ENCODE results near the gene ZNF277. TPM values are rescaled to one million over a fixed set of nuclear protein-coding genes. Genes with fewer than 3 reads are reported as not detected.

The ZNF277 gene
- total RNA-seq, 3 donors from 2014 or later, result 16.8 to 26.9 (median 22.0) TPM

GRCh38 chr7:112161253-112162141 lies 45.0 kb upstream of the ZNF277 start:
- no peak for ATAC-seq
- Histone ChIP-seq H3K9me3 (no peaks in the 10 kb centered on the region), H3K36me3 (ENCODE audit: low read depth) (no peaks in the 10 kb centered on the region), H3K4me1 (ENCODE audit: low read depth) (no peaks in the 10 kb centered on the region), H3K4me3 (no peak overlapping the region)
- DNase-seq, result no peak
- intact Hi-C loops (cut with DNase I, micrococcal nuclease), result no loop called here
- no peak for TF ChIP-seq CTCF (IDR thresholded peaks at IDR 0.05)

- DNase-seq, result no peak
Measured at GRCh38 chr7:112162142-112162766, 44.2 kb upstream of the ZNF277 start.

GRCh38 chr7:112162784-112163506 lies 43.5 kb upstream of the ZNF277 start:
- H3K36me3 ChIP-seq (ENCODE audit: low read depth), result no peaks in the 10 kb centered on the region
- no peaks in the 10 kb centered on the region for H3K9me3 ChIP-seq
- TF ChIP-seq CTCF (IDR thresholded peaks at IDR 0.05), result no peak
- DNase-seq, result no peak
- intact Hi-C loops (cut with DNase I, micrococcal nuclease), result no loop called here
- ATAC-seq, result no peak
- no peak overlapping the region for H3K4me3 ChIP-seq
- no peaks in the 10 kb centered on the region for H3K4me1 ChIP-seq (ENCODE audit: low read depth)

More at GRCh38 chr7:112162142-112162766, 44.2 kb upstream of the ZNF277 start:
- no peak overlapping the region for H3K4me3 ChIP-seq
- intact Hi-C loops (cut with DNase I, micrococcal nuclease), result no loop called here
- no peaks in the 10 kb centered on the region for H3K9me3 ChIP-seq
- peak; percentile 44 for ATAC-seq
- no peak for TF ChIP-seq CTCF (IDR thresholded peaks at IDR 0.05)
- no peaks in the 10 kb centered on the region for H3K36me3 ChIP-seq (ENCODE audit: low read depth)
- H3K4me1 ChIP-seq (ENCODE audit: low read depth), result no peaks in the 10 kb centered on the region

- ATAC-seq (no peak), DNase-seq (no peak)
- no peaks in the 10 kb centered on the region for H3K36me3 ChIP-seq (ENCODE audit: low read depth)
- H3K9me3 ChIP-seq, result no peaks in the 10 kb centered on the region
- intact Hi-C loops (cut with DNase I, micrococcal nuclease), result no loop called here
- TF ChIP-seq CTCF (IDR thresholded peaks at IDR 0.05), result no peak
- no peaks in the 10 kb centered on the region for H3K4me1 ChIP-seq (ENCODE audit: low read depth)
- H3K4me3 ChIP-seq, result no peak overlapping the region
Measured at GRCh38 chr7:112167147-112167546, 39.3 kb upstream of the ZNF277 start.

GRCh38 chr7:112168915-112169314 lies 37.6 kb upstream of the ZNF277 start:
- intact Hi-C loops (cut with DNase I, micrococcal nuclease), result no loop called here
- ATAC-seq (no peak), DNase-seq (no peak)
- no peaks in the 10 kb centered on the region for H3K9me3 ChIP-seq
- H3K36me3 ChIP-seq (ENCODE audit: low read depth), result no peaks in the 10 kb centered on the region
- H3K4me1 ChIP-seq (ENCODE audit: low read depth), result no peaks in the 10 kb centered on the region
- TF ChIP-seq CTCF (IDR thresholded peaks at IDR 0.05), result no peak
- no peak overlapping the region for H3K4me3 ChIP-seq

Measured in mucosa of descending colon (tissue), 3 donors.